GM18873 (cell line): ENCODE measurements around the gene TVP23A.

Source experiments
- ATAC-seq: cut with Tn5 transposase; IDR thresholded peaks from one replicate; pipeline ENCODE4 v1.9.1; 2021; ENCODE audit warnings: mild to moderate bottlenecking, moderate library complexity, moderate number of reproducible peaks; ENCODE audit not compliant: unreplicated experiment, low FRiP score

The TVP23A gene

DNA sequence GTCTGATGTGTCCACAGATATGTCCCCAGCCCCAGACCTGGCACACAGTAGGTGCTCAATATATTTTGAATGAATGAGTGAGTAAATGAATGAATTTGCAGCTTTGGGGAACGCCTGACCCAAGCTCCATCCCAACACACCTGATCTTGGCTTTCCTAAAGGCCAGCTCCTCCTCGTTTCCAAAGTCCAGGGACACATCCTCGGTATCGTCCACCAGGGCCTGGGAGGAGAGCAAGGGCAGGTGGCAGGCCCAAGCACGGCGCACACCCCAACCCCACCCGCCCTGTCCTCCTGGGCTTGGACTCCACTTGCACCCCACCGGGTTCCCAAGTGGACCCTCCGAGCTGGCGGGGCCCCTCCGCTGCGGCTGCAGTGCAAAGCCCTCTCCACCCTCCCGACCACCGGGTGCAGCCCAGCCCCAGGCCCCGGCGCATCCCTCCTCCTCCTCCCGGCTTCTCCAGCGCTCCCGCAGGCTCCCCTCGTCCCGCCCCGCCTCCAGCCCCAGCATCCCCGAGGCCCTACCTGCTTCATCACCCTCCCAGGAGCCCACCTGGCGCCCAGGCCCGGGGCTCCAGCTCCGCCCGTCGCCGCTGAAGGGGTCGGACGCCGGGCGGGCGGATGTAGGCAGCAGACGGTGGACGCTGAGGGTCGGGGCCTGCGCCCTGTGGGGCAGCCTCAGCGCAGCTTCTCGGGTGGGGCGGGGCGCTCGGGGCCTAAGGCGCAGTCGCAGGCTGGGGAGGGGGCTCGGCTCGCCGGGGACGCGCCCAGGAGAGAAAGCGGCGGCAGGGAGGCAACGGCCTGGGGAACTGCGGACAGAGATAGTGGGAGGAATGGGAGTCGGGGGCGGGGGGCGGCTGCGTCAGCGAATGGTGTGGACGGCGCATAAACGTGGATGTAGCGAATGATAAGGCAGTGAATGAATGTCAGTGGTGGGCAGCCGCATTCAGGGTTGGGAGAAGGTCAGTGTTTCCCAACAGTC is at the start of gene TVP23A:
Gene TVP23A (minus strand): TSS at position 832 of the 979 bp plus-strand sequence. CDS start 301 bp downstream, at position 531.
- ATAC-seq = no peak

DNA sequence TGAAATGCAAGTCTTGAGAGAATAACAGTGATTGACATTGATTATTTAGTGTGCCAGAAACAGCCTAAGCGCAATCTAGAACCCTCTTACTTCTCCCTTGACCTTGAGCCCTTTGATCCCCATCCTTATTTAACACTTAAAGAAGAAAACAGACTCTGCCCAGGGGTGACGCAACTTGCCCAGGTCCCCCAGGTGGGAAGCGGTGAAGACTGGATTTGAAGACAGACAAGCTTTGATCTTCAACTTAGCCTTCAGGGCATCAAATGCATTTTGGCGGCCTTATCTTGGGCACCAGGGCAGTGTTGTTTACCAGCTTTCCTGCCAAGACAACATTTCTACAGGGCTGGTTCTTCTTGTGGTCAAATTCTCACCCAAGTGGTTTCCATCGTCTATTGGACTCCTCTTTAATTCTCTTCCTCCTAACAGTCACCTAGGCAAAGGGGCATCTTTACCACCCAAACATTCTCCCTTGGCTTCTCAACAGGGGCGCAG is 49.6 kb upstream of the TVP23A start:
- ATAC-seq = no peak

DNA sequence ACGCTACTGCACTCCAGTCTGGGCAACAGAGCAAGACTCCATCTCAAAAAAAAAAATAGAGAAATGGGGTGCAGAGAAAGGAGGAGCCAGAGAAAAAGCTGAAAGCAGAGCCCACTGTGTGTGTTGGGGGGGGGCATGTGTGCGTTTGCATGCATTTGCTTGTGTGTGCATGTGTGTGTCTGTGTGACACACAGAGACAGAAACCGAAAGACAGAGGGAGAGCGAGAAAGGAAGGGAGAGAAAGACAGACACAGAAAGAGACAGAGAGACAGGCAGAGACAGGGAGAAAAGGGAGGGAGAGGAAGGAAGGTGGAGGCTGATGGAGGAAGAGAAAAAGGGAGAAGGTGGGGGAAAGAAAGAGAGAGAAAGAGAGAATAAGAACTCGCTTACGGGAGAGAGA is 48.6 kb upstream of the TVP23A start:
- ATAC-seq = no peak

DNA sequence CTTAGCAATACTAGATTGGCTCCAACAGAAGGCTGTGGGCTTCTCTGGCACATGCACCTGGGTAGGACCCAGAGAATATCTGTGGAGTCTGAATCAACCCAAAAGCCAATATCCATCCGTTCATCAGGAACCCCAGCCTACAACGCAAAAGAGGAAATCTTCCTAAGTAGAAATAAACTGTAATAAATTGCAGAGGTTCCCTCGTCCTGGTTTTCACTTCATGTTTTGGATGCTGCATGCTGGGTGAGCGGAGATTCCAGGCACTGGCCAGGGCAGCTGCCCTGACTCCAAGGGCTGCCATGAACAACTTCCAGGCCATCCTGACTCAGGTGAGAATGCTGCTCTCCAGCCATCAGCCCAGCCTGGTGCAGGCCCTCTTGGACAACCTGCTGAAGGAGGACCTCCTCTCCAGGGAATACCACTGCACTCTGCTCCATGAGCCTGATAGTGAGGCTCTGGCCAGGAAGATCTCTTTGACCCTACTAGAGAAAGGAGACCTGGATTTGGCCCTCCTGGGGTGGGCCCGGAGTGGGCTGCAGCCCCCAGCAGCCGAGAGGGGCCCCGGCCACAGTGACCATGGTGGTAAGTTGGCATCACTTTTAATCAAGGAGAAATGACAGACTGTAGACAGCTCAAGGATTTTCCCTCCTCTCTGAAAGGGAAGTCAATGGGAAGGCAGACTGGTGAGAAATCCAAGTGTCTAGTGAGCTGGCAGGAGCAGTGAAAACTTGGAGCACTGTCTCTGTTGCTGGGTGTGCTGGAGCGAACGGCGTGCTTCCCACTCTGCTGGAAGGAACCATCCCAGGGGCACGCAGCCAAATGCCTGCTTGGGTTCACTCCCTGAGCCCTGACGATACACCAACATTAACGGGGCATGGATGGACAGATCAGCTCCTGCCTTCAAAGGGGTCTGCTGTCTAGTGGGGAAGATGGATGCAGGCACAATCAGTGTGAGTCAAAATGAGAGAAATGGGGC is 47.7 kb upstream of the TVP23A start:
- no peak for ATAC-seq

DNA sequence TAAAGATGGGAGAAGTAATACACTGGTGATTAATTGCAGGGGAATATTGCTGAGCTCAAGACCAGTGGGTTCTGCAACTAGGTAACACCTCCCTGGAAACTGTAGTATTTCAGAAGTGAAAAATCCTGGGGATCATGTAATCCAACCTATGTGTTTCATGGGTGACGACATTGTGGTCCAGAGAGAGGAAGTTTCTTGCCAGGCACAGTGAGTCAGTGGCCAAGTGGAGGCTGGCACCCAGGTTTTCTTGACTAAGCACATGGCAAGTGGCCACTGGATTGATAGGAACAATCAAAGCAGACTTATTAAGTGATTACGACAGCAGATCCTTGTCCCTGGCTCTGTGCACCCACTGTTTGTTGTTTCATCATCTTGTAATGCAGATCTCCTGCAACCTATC is 43.8 kb upstream of the TVP23A start:
- no peak for ATAC-seq

DNA sequence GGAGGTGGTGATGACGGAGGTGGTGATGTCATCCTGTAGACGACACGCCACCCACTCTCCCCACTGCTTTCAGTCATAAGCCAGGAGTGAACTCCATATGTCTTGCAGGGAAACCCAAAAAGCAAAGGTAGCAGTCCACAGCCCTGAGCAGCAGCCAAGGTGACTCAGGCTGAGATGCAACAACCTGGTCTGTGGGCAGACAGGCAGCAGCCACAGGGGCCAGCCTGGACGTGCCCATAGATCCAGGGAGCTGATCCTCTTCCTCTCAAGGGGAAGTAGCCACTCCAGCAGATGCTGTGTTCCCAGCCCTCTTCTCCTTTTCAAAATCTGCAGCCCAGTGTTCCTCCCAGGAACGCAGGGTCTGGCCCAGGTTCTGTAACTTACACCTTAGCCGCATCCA is 41.1 kb upstream of the TVP23A start:
- no peak for ATAC-seq

DNA sequence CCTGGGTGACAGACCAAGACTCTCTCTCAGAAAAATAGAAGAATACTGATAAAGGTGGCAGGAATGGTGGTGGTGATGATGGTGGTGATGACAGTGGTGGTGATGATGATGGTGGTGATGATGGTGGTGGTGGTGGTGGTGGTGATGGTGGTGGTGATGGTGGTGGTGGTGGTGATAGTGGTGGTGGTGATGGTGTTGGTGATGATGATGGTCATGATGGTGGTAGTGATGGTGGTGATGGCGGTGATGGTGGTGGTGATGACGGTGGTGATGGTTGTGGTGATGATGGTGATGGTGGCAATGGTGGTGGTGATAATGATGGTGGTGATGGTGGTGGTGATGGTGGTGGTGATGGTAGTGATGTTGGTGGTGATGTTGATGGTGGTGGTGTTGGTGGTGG is 40.4 kb upstream of the TVP23A start:
- no peak for ATAC-seq

DNA sequence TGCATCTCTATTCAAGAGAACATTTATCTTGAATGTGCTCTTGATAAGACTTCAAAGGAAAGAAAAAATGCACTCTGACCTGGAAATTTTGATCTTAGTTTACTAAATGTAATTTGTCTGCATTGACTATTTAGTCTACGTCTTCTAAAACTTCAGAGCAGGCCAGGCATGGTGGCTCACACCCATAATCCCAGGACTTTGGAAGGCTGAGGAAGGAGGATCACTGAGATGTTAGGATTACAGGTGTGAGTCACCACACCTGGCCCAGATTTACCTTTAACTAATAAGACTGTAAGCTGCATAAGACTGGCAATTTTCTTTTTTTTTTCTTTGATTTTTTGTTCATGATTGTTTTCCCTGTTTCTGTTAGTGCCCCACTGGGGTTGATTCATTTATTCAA is 39.6 kb upstream of the TVP23A start:
- ATAC-seq = no peak

DNA sequence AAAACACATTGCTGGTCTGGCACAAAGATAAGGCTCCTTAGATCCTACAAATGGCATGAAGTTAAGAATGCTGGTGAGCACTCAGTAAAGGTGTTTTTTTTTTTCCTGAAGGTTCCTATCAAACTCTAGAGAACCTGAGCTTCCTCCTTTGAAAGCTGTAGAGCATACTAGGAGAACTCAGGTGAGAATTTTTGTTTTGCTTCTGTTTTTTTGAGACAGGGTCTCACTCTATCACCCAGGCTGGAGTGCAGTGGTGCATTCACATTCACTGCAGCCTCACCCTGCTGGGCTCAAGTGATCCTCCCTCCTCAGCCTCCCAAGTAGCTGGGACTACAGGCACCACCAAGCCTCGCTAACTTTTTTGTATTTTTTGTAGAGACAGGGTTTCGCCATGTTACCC is 37.4 kb upstream of the TVP23A start:
- ATAC-seq = no peak

DNA sequence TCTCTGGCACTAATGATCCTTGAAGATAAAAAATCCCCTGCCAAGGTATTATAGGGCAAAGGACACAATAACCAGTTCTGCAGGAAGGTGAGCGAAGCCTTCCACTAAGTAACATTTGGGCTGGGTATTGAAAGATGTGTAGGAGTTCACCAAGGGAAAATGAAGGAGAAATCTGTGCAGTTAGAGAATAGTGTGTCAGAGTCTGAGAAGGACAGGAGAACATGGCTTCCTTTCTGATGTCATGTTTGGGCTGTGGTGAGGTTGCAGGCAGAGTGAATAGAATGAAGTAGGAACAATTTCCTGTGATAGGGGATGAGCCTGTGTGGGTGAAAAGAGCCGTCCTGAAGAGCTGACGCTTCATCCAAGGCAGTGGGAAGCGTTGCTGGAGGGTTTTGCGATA is 34.4 kb upstream of the TVP23A start:
- ATAC-seq = no peak

DNA sequence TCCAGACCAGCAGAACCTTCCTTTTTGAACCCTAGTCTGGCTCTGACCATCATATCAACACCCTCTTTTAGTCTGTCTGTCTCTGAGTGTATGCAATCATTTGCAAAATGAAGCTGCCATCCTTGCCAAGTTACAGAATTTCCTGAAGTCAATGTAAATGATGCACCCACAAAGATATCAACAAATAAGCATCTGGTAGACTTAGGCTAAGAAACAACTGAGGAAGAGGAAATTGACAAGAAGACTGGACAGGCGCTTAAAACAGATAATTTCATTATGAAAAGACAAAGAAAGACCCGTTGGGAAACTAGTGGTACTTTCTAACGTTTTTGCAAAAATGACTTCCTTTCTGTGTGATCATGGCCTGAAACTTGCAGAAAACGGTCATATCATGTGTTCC is 33.7 kb upstream of the TVP23A start:
- ATAC-seq = no peak

DNA sequence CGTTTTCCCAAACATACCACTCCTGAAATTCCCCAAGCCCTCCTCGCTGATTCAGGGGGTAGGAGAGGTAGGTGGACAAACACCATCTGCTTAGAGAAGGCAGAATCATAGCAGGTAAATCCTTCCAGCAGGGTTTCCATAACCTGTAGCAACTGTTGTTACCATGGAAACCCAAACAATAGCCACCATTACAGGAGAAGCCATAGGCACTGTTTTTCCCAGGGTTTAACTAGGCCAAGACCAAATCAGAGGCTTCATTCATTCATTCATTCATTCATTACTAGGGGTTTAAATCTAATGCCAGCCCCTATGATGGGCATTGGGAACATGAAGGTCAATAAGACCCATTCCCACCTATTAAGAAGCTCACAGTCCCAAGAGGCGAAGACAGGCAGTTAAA is 32.9 kb upstream of the TVP23A start:
- ATAC-seq = no peak

DNA sequence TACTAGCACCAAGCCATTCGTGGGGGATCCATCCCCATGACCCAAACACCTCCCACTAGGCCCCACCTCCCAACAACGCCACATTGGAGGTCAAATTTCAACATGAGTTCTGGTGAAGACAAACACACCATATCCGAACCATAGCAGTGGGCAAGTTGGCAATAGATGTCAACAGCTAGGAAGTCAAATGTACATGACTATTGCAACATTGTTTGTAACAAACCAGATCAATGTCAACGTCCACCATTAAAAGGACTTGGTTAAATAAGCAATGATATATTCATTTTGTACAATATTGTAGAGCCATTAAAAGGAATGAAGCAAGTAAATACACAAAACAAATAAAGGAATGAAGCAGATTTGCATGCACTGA is 31.9 kb upstream of the TVP23A start:
- no peak for ATAC-seq

DNA sequence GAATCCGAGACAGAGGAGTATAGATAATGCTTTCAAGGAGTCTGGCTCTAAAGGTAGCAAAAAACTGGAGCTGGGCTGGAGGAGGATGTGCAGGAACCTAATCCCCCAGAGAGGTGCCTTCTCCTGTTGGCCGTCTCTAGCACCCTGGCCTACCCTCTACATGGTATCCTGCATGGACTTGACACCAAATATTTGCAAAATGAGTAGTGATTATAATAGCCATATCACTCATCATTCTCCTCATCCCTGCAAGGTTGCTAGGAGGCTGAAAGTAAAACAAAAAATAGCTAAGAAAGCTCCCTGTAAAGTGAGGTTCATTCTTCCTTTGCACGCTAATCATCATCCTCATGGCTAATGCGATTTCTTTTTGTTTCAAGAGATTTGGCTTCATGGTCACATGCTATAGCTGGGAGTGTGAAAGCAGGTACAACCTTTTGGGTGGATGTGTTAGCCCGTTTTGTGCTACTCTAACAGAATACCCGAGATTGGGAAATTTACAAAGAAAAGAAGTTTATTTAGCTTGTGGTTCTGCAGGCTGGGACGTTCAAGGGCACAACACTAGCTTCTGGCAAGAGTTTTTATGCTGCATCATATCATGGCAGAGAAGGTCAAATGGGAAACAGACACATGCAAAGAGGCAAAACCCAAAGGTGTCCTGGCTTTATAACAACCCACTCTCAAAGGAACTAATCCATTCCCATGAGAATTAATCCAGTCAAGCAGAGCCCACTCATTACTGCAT is 31.3 kb upstream of the TVP23A start:
- no peak for ATAC-seq

DNA sequence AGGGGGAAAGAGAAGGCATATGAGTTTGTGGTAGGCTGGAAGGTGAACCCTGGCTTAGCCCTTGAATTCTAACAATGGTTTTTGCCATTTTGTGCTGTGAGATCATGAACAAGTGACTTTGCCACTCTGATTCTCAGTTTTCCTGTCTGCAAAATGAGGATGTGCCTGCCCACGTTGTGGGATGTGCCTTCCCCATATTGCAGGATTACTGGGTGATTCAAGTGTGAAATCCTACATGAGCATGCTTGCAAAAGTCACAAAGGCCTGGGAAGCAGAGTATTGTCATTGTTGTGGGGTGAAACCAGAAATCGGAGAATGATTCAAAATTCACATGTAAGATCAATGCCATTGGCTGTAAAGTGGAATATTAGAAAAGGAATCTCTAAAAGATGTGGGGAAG is 28.6 kb upstream of the TVP23A start:
- ATAC-seq = no peak

DNA sequence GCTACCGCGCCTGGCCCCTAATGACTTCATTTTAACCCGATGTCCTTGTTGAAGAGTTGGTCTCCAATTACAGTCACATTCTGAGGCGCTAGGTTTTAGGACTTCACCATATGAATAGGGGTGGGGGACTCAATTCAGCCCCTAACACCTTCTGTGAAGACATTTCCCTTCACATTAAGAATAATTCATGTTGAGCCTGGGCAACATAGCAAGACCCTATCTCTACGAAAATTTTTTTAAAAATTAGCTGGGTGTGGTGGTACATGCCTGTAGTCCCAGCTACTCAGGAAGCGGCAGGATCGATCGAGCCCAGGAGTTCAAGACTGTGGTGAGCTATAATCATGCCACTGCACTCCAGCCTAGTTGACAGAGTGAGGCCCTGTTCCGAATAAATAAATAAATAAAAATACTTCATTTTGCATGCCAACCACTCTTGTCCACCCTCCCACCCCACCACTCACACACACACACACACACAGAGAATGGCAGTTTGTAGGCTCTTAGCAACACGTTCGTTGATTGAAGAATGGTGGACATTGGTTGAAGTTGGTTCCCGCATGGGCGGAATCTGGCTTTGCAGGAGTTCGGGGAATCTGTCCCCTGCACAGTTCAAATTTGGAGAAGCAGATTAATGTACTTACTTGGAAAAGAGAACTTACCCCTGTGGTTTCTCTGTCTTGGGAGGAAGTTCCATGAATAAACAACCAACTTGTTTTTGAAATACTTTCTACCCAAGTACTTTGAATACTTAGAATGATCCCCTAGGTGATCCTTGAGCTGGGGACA is 27.8 kb upstream of the TVP23A start:
- ATAC-seq = no peak

DNA sequence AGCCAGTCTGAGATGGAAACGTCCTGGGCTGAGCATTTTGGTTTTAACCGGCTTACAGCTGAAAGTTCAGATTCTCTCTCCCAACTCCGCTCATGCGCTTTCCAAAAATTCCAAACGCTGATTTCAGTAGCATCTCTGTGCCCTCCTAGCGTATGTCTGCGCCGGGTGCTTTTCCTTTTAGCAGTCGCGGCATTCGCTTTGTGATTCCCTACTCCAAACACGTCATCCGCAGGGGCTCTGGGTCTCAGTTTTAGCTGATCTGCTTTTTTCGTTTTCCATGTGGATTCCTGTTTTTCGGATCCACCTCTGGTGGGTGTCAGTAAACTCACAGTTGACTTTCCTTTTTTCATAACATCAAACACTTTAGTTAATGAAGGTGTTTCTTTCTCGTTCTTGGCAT is 22.1 kb upstream of the TVP23A start:
- ATAC-seq = no peak

DNA sequence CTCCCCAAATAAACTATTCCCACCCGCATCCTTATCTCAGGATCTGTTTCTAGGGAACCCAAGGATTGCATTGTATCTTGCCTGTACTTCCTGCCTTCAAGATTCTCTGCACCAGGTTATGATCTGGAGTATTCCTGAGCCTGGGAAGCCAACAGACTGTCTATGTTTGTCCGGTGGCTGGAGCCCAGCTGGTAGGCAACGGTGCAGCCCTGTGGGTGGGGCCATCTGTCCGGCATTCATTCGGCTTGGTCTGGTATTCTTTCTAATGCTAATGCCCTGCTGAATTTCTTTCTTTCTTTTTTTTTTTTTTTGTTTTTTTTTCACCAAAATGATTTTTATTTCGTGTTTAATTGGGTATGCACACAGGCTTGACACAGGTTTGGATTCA is 20.7 kb upstream of the TVP23A start:
- ATAC-seq = no peak

DNA sequence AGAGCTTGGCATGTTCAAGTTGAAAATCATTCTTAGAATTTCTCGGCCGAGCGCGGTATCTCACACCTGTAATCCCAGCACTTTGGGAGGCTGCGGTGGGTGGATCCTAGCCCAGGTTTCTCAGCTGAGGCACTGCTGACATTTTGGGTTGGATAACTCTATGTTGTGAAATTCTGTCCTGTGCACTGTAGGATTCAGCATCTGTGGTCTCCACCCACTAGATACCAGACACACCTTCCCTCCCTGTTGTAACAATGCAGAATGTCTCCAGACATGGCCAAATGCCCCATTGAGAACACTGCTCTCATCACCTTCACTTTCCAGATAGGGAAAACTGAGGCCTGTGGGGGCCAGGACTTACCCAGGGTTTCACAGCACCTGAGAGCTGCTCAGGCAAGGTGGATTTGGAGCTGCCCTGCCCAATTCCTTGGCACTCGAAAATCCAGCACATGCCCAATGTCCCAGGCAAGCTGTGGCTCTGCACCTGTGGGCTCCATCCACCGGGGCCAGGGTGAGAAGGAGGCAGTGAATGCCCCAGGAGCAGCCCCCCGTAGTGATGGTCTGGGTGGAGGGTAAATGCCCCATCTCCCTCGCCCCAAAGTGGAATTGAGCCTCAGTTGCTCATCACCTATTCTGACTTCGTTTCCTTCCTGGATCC is 20.2 kb upstream of the TVP23A start:
- no peak for ATAC-seq
